Activated gamma-delta T cell treated with anti-CD3 and anti-CD28 coated beads, Interleukin-2, amount 50 U/mL, for 16 hours (primary cell): ENCODE measurements around the gene HPN.
"Not testable (repeated sequence)": the region's sequence is repeated elsewhere in the genome, so short reads cannot be mapped to it uniquely, and the experiment has no call there.

Experiments used
- DNase-seq: peaks from one replicate; pipeline ENCODE4 v3.0.0-alpha.2; 2020; ENCODE audit warnings: low read depth

HPN gene

DNA sequence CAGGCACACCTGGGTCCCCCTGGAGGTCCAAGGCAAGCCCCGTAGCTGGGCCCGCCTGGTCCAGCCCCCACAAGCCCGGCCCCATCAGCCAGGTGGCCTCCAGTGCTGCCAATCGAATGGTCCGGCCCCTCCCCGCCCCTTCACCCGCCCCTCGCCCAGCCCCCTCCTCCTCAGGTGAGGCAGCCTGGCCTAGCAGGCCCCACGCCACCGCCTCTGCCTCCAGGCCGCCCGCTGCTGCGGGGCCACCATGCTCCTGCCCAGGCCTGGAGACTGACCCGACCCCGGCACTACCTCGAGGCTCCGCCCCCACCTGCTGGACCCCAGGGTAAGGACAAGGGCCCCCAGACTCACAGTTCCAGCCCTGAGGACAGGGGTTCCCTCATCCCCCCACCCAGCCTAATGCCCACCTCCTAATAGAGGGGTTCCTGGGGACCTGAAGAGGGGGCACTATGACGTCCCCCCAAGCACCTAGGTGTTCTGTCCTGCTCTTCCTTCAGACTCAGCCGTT is at the start of gene HPN:
HPN (plus strand) TSS at position 174 of the 508 bp plus-strand sequence. CDS start 786 bp downstream, outside the sequence.
- no peak for DNase-seq

DNA sequence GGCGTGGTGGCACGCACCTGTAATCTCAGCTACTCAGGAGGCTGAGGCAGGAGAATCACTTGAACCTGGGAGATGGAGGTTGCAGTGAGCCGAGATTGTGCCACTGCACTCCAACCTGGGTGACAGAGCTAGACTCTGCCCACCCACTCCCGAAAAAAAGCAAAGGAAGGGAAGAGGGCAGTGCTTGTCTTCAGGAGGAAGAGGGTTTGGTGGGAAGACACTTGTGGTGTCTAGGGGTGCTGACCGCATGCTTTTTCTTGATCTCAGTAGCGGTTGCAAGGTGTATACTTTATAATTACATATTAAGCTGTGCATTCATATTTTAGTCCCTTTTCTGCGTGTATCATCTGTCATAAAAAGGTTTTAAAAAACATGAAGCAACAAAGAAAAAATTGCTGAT is 48.9 kb upstream of the HPN start:
- DNase-seq = not testable (repeated sequence)

DNA sequence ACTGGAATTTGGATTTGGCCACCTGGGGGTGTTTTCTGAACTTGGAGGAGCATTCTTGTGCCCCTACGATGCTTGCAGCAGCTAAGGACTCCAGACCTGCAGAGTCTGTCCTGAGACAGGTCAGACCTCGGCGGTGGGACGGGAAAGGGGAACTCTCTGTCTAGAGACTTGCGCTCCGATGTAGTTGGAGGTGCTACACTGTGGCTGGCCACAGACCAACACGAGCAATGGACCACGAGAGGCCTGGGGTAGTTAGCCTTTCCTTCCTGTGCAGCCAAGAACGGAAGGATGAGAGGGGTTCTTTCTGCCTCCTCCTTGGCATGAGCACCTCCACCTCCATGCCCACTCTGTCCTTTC is 47.3 kb upstream of the HPN start:
- DNase-seq = no peak

DNA sequence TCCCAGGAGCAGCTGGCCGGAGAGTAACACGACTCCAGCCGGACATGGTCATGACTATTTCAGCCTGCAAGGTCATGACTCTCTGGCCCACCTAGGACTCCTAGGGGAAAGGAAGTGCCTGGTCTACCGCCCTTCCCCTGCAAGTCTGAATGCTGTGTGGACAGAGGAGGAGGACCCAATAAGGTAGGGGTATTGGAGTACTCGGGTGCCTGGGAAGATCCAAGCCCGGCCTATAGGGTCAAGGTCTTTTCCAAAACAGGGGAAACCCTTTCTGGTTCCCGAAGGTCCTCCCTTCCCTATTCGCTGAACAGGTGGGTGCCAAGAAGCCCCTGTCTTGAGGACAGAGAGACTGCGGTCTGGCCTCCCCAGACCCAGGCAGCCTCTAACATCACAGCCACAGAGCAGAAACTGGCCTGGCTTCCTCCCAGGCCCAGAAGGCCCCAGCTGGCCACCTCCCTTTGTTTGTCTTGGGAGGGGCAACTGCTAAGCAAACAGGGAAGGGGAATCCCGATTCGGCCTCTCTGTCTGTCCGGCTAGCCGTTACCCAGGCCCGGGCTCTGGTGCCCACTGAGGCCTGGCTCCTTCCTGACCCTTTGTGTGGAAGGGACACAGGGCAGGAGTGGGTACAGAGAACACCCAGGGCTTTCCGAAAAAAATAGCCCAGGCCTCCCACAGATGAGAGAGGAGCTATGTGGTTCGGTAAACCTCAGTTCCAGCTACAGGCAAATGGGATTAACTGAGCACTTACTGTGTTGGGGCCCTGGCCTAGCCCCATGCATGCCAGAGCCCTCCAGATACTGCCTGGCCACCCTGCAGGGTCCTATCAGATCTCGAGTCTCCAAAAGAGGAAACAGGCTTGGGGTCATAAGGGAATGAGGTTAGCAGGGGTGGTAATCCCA is 46.6 kb upstream of the HPN start:
- no peak for DNase-seq

DNA sequence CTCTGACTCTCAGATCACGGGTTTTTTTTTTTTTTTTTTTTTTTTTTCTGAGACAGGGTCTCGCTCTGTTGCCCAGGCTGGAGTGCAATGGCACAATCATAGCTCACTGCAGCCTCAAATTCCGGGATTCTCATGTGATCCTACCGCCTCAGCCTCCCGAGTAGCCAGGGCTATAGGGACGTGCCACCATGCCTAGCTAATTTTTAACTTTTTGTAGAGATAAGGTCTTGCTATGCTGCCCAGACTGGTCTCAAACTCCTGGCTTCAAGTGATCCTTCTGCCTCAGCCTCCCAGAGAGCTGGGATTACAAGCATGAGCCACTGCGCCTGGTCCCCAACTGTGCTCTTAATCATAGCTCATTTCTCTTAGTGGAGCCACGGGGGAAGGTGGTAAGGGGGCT is 46.0 kb upstream of the HPN start:
- DNase-seq = no peak

DNA sequence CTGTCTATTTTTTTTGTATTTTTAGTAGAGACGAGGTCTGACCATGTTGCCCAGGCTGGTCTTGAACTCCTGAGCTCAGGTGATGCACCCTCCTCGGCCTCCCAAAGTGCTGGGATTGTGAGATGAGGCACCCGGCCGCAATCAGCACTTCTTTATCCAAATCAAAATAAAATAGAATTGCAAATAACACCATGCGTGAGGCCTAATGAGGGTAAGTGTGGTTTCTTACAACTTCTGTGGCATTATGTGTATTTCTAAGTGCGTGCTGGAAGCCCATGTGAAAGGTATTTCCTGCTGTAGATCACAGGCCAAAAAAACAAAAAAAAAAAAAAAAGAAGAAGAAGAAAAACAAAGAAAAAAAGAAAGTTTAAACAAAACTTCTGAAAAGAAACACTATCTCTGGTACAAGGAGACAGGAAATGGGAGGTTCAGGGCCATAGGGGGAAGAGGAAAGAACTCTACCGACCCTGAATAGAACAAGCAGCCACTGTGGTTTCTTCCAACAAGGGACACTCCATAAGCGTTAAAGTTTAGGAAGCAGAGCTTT is 44.4 kb upstream of the HPN start:
- DNase-seq = no peak

DNA sequence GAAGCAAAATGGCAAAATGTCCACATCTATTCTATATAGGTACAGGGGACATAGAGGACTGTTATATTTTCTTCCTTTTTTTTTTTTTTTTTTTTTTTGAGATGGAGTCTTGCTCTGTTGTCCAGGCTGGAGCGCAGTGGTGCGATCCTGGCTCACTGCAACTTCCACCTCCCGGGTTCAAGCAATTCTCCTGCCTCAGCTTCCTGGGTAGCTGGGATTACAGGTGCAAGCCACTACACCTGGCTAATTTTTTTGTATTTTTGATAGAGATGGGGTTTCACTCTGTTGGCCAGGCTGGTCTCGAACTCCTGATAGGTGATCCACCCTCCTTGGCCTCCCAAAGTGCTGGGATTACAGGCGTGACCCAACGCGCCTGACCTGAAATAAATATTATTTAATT is 43.3 kb upstream of the HPN start:
- not testable (repeated sequence) for DNase-seq

DNA sequence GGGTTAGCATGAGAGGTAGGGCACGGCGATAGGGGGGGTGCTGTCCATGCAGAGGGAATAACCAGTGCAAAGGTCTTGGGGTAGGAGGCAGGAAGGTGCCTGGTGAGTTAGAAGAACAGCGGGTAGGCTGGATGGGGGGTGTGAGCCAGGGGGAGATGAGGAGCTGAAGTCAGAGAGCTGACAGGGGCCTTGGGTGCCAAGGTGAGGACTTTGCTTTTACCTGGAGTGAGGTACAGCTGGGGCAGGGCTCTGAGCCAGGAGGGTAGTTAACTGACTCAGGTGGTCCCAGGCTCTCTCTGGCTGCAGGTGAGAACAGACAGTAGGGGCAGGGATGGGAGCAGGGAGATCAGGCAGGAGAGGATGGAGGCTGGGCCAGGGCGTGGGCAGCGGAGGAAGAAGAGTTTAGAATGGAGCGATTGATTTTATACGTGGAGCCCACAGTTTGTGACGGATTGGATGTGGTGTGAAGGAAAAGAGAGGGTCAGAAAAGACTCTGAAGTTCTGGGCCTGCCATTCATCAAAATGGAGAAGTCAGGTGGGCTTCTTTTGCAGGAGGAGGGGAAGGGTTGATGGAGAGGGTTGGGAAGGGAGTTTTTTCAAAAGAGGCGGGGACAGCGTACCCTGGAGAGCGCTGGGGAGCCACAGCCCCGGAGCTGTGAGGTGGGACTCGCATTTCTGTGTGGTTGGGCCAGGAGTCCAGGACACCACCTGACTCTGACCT is 42.6 kb upstream of the HPN start:
- DNase-seq = no peak

DNA sequence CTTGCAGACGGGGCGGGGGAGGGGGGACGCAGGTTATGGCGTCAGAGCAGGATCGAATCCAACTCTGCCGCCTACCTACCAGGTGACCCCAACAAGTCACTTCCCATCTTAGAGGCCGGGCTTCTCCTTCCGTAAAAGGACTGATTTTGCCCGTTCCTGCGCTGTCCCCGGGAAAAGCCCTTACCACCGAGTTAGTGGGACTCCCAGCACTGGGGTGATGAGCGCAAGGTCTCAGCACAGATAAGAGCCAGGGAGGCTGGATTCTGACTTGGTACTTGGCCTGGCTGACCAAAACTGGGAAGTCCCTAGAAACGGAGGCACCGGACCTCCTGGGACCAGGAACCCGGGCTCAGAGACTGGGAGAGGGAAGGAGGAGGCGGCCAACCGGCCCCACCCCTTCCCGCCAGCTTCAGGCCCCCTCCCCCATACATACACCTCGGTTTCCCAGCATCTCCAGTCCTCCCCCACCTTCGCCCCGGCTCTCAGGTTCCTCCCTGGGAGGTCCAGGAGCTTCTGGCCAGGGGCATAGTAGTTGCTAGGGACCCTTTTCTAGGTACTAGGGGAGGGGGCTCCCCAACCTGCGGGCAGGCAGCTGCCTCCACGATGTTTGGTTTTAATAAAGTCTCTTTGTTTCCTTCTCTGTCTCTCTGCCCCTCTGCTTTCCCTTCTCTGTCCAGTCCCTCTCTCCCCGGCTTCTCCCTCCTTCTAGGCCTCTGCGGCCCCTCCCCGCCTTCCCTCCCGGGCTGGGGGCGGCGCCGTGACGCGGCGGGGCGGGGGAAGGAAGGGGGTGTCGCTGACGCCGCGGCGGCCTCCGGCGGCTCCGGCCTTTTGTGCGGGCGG is 41.8 kb upstream of the HPN start, which contains the start of gene GRAMD1A:
GRAMD1A (plus strand) TSS at position 826 of the 840 bp plus-strand sequence. CDS start 156 bp downstream, outside the sequence.
- DNase-seq = peak; percentile 39

DNA sequence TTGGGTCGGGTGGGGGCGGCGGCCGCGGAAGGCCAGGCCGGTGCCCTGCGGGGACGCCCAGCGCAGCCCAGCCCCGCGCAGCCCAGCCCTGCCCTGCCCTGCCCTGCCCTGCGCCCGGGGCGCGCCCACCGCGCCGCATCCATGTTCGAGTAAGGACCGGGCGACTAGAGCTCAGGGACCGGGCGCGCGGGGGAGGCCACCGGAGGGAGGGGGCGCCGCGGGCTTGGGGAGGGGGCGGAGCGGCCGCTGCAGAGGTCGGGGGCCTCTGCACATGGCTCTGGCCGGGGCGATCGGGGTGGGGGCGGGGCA is 41.2 kb upstream of the HPN start:
- DNase-seq = no peak

DNA sequence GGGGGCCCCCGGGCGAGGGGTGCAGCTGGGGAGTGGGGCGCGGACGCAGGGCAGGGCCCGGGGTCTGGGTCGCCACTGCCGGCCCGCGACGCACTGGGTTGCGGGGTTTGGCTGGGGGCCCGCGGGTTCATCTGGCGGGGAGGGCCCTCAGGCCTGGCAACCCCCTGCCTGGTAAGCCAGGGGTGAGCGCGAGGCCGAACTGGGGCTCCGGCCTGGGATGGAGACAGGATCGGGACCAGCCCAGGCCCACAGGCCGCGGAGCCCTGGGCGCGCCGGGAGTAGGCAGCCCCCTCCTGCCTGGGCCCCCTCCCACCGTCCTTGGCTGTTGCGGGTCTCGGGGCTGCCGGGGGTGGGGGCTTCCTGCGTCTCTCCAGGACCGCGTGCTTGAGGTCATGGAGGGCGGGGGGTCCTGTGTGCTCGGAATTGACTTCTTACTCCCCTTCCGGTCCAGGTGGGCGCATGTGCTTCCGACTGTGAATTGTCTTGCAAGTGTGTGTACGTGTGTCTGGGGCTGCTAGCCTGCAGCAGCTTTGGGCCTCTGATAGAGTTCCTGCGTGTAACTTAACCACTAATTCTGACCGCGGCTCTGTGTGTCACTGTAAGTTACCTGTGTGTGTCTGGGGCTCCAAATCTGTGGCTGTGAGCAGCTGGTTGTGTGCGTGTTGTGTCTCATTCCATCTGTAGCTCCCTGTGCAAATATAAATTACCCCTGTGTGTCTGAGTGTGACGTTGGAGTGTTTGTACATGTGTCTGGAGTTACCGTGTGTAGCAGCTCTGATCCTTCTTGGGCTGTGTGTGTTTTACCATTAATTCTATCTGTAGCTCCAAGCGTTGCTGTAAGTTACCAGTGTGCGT is 40.6 kb upstream of the HPN start:
- DNase-seq = peak; percentile 40

DNA sequence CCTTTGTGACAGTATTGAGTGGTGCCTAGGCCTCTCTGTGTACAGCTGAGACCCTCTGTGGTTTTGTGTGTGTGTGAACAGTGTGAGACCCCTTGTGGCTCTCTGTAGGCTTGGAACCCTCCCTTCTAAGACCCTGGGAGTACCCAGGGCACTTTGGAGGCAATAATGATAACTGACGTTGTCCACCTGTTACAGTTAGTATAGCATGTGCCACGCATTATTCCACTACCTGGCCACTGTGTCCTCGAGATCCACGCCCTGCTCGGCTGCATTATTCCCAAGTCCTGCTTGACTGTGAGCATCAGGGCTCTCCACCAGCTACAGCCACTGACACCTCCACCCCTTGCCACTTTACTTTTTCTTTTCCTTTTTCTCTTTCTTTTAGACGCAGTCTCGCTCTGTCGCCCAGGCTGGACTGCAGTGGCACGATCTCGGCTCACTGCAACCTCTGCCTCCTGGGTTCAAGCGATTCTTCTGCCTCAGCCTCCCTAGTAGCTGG is 39.4 kb upstream of the HPN start:
- no peak for DNase-seq

DNA sequence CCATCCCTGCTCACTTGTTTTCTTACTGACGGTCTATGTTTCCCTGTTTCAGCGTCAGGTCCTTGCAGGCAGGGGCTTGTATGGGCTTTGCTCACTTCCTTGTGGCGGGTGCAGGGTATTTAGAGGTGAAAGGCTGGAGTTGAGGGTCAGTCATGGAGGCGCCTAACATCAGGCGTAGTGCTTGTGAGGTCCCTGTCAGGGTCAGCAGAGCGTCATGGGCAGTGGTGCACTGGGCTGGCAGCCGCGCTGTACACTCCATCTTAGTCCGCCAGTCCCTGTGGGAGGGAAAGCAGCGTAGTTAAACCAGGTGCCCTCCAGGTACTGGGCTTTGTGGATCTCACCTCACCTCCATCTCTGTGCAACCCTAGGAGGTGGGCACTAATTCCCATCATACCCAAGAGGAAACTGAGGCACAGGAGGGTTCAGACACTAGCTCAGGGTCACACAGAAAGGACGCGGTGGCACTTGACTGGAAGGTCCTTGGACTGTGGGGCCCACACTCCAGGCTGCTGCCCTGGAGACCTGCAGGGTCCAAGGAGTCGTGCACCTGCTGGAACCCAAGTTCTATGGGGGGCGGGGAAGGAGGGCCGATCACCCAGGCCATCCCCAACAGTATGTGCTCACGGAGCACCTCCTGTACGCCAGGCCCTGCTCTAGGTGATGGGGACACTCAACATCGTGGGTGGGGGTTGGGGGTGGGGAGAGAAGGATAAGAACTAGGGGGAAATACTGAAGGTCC is 36.8 kb upstream of the HPN start:
- no peak for DNase-seq

DNA sequence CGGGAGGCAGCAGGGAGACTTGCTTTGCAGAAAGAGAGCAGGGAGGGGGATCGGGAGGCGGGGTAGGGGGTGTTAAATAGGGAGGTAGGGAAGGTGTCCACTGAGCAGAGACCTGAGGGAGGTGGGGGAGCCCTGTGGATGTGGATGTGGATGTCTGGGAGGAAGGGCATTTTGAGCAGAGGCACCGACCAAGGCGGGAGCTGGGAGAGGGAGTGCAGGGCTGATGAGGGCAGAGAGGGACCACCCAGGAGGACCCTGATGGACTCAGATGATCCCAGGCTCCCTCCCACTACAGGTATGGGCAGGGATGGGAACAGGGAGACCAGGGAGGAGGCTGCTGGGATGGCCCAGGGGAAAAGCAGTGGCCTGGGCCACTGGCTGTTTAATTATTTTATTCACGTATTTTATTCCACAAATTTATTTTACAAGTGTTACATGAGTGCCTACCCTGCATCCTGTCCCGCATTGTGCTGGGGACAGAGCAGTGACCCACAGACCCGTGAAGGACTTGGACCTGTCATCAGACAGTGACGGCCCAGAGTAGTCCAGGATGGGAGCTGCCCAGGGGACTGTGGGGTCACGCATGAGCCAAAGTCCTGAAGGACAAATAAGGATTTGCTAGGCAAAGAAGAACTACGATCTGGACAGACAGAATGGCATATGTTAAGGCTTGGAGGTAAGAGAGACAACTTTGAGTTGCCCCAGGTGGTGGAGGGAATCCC is 36.1 kb upstream of the HPN start:
- no peak for DNase-seq

DNA sequence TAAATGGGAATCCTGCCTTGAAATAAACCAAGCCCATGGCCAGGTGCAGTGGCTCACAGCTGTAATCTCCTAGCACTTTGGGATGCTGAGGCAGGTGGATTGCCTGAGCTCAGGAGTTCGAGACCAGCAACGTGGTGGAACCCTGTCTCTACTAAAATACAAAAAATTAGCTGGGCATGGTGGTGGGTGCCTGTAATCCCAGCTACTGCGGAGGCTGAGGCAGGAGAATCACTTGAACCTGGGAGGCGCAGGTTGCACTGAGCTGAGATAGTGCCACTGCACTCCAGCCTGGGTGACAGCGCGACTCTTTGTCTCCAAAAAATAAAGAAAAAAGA is 35.5 kb upstream of the HPN start:
- not testable (repeated sequence) for DNase-seq

DNA sequence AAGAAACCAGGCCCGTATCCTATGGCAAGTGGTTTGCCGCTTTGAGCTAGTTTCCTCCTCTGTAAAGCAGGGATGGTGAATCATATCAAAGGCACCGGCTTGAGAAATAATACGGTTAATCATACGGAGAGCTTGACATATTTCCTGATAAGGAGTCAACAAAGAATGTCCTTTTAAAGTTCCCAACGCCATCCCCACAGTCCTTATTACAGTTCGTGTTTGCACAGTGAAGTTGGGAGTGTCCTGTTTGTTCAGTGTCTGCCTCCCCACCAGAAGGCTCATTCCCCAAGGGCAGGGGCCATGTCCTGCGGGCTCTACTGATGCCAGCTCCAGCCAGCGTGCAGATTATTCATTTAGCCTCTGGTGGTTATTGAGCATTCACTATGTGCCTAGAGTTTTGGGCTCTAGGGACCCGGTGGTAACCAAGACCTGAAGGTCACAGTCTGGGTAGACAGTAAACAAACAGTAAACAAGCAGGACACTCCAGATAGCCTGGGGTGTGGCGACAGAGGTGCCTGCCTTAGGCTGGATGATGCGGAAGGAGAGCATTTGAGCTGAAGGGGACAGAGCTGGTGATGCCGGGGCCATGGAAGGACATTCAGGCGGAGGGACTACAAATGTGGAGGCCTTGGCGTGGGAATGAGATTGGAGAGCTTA is 35.1 kb upstream of the HPN start:
- no peak for DNase-seq

DNA sequence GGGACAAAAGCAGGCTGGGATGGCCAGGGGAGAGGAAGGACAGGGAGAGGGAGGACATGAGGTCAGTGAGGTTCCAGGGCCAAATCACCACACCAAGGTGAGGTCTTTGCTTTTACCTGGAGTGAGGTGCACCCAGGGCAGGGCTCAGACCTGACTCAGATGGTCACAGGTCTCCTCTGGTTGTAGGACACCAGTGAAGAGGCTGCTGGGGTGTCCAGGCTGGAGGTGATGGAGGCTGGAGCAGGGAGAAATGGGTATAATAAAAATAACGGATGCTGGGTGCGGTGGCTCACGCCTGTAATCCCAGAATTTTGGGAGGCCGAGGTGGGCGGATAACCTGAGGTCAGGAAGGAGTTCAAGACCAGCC is 34.5 kb upstream of the HPN start:
- no peak for DNase-seq

DNA sequence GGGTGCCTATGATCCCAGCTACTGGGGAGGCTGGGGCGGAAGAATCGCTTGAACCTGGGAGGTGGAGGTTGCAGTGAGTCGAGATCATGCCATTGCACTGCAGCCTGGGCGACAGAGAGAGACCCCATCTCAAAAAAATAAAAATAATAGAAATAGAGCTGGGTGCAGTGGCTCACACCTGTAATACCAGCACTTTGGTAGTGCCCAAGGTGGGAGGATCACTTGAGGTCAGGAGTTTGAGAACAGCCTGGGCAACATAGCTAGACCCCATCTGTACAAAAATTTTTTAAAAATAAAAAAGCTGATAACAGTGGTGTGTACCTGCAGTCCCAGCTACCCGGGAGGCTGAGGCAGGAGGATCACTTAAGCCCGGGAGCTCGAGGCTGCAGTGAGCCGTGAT is 34.1 kb upstream of the HPN start:
- not testable (repeated sequence) for DNase-seq

DNA sequence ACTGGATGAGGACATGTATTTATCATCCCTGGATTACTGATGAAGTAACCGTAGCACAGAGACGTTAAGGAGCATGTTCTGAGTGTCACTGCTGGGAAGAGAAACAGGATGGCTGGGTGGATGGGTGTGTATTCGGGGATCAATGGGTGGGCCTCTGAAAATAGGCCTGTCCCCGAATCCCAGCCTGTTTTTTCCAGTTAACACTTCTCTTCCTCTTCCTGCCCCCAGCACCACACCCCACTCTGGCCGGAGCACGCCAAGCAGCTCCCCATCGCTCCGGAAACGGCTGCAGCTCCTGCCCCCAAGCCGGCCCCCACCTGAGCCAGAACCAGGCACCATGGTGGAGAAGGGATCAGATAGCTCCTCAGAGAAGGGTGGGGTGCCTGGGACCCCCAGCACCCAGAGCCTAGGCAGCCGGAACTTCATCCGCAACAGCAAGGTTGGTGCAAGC is 32.6 kb upstream of the HPN start:
- no peak for DNase-seq
